OCI-LY3 (cell line): Measurements from ENCODE around the gene ZDHHC14.
"Not testable (repeated sequence)": the region's sequence is repeated elsewhere in the genome, so short reads cannot be mapped to it uniquely, and the experiment has no call there.

Experiments used
- H2AFZ ChIP-seq: fragments of 200-600, 300-600 bp; shearing (Covaris generic); 2 replicates; pipeline ENCODE4 v1.6.0; 2014; ENCODE audit warnings: antibody characterized with exemption, low read depth, low read length
- H3K27ac ChIP-seq: fragments of 200-600, 300-600 bp; sonication (generic); 2 replicates; pipeline ENCODE4 v1.5.1; 2014; ENCODE audit warnings: mild to moderate bottlenecking, low read length, moderate library complexity, mixed read lengths
- H3K27me3 ChIP-seq: fragments of 200-600, 300-600 bp; sonication (generic); 2 replicates; pipeline ENCODE4 v1.6.1; 2014; ENCODE audit warnings: low read depth, low read length, mixed read lengths
- H3K36me3 ChIP-seq: fragments of 200-600, 300-600 bp; sonication (generic); replicated peaks from 2 replicates; pipeline ENCODE3; 2014; ENCODE audit warnings: low read depth, low read length, mixed read lengths
- H3K4me1 ChIP-seq: fragments of 300-600, 200-600 bp; sonication (generic); 2 replicates; pipeline ENCODE4 v1.6.1; 2014; ENCODE audit warnings: low read length, mixed read lengths
- H3K4me2 ChIP-seq: fragments of 200-600, 300-600 bp; sonication (generic); 2 replicates; pipeline ENCODE4 v1.6.1; 2014; ENCODE audit warnings: low read length, mixed read lengths
- H3K4me3 ChIP-seq: fragments of 300-600, 200-600 bp; sonication (generic); 2 replicates; pipeline ENCODE4 v1.5.1; 2014; ENCODE audit warnings: antibody characterized with exemption, mild to moderate bottlenecking, low read length, moderate library complexity
- H3K79me2 ChIP-seq: fragments of 300-600, 200-600 bp; shearing (Covaris generic); 2 replicates; pipeline ENCODE4 v1.6.1; 2014; ENCODE audit warnings: mild to moderate bottlenecking, low read length, mixed read lengths
- H3K9ac ChIP-seq: fragments of 300-600, 200-600 bp; shearing (Covaris generic); 2 replicates; pipeline ENCODE4 v1.6.0; 2014; ENCODE audit warnings: mild to moderate bottlenecking, low read length, moderate library complexity
- H3K9me3 ChIP-seq: fragments of 200-600, 300-600 bp; shearing (Covaris generic); 2 replicates; pipeline ENCODE4 v1.6.1; 2014; ENCODE audit warnings: low read length, mixed read lengths; ENCODE audit not compliant: insufficient read depth
- H4K20me1 ChIP-seq: fragments of 200-600, 300-600 bp; sonication (generic); 2 replicates; pipeline ENCODE4 v1.6.1; 2016; ENCODE audit warnings: low read length, mixed read lengths; ENCODE audit not compliant: insufficient read depth
- CTCF ChIP-seq: fragments of 200-600, 300-600 bp; sonication (generic); IDR thresholded peaks from 2 replicates; pipeline ENCODE4 v1.5.1; 2014; ENCODE audit warnings: antibody characterized with exemption, low read length, low read depth
- EZH2phosphoT487 ChIP-seq: fragments of 200-600 bp; shearing (Covaris generic); IDR thresholded peaks from 2 replicates; pipeline ENCODE4 v1.6.1; 2018; ENCODE audit warnings: antibody characterized with exemption, mixed run types, low read depth

Gene ZDHHC14

GRCh38 chr6:157717340-157717748, 336.4 kb downstream of the ZDHHC14 start:
- H3K27ac ChIP-seq = no peak overlapping the region
- H3K4me3 ChIP-seq = no peak overlapping the region
- peaks cover 15% of the 10 kb centered on the region for H3K27me3 ChIP-seq
- no peaks in the 10 kb centered on the region for H3K4me1 ChIP-seq
- H3K9me3 ChIP-seq = no peaks in the 10 kb centered on the region
- H3K79me2 ChIP-seq = no peaks in the 10 kb centered on the region
- no peak overlapping the region for H3K9ac ChIP-seq
- no peaks in the 10 kb centered on the region for H3K36me3 ChIP-seq
- no peak overlapping the region for H2AFZ ChIP-seq
- H3K4me2 ChIP-seq = no peak overlapping the region
- H4K20me1 ChIP-seq = no peaks in the 10 kb centered on the region
- TF ChIP-seq CTCF (no peak), EZH2phosphoT487 (no peak)

- H3K4me3 ChIP-seq = no peak overlapping the region
- H2AFZ ChIP-seq = no peak overlapping the region
- H3K9ac ChIP-seq = no peak overlapping the region
- no peaks in the 10 kb centered on the region for H4K20me1 ChIP-seq
- H3K4me1 ChIP-seq = no peaks in the 10 kb centered on the region
- H3K79me2 ChIP-seq = no peaks in the 10 kb centered on the region
- TF ChIP-seq CTCF = no peak
- no peak for TF ChIP-seq EZH2phosphoT487
- peaks cover 21% of the 10 kb centered on the region for H3K27me3 ChIP-seq
- no peaks in the 10 kb centered on the region for H3K36me3 ChIP-seq
- H3K9me3 ChIP-seq = no peaks in the 10 kb centered on the region
- H3K27ac ChIP-seq = no peak overlapping the region
- no peak overlapping the region for H3K4me2 ChIP-seq
Measured at GRCh38 chr6:157718503-157719187, 337.7 kb downstream of the ZDHHC14 start.

- H3K4me2 ChIP-seq, H2AFZ ChIP-seq, H3K79me2 ChIP-seq, H3K9me3 ChIP-seq, H3K4me3 ChIP-seq, H3K4me1 ChIP-seq, H3K9ac ChIP-seq, H3K27ac ChIP-seq, H3K36me3 ChIP-seq, H4K20me1 ChIP-seq: not testable (repeated sequence)
- peaks cover 27% of the 10 kb centered on the region for H3K27me3 ChIP-seq
Measured at GRCh38 chr6:157720964-157721363, 340.0 kb downstream of the ZDHHC14 start.

- Histone ChIP-seq H3K9ac (no peak overlapping the region), H3K79me2 (no peaks in the 10 kb centered on the region), H3K4me3 (no peak overlapping the region), H3K4me1 (no peaks in the 10 kb centered on the region), H4K20me1 (no peaks in the 10 kb centered on the region), H3K4me2 (no peak overlapping the region), H3K27ac (no peak overlapping the region), H3K9me3 (no peaks in the 10 kb centered on the region), H3K27me3 (peaks cover 22% of the 10 kb centered on the region), H2AFZ (no peak overlapping the region), H3K36me3 (no peaks in the 10 kb centered on the region)
- TF ChIP-seq CTCF (no peak), EZH2phosphoT487 (no peak)
Measured at GRCh38 chr6:157721426-157721825, 340.4 kb downstream of the ZDHHC14 start.
